ENCODE results near the gene CDC42BPA.
"Not testable (repeated sequence)": the region's sequence is repeated elsewhere in the genome, so short reads cannot be mapped to it uniquely, and the experiment has no call there.

The CDC42BPA gene

DNA sequence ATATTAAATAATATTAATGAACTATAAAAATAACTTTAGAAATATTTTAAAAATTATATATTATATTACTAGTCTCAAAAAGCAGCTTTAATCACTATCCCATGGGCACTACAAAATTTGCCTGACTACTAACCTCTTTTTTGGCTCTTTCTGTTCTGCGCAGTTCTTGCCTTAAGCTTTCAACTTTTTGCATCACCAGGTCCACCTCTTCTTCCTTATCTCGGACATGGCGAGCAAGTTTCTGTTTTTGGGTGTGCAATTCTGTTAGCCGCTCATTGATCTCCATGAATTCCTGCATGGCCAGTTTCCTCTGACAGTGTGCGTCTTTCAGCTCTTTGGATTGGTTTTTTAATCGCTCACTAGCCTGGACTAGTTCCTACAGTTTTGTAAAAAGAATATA is 205.8 kb downstream of the CDC42BPA start:
- DNase-seq = no peak

DNA sequence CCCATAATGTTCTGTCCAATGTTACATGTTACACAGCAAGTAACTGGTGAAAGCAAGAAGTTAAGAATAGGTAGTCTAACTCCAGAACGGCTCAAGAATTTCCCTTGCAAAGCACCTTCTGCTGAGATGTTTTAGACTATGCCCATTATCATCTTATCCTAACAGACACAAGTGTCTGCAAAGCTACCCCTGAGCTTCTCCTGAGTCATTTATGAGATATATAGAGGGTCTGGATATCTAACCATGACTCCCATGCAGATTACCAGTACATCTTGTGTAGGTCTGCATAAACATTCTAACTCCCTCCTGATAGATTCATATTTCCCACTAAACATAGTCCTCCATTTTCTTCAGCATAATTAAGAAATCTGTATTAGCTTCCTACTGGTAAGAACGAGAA is 206.5 kb downstream of the CDC42BPA start:
- DNase-seq = no peak

DNA sequence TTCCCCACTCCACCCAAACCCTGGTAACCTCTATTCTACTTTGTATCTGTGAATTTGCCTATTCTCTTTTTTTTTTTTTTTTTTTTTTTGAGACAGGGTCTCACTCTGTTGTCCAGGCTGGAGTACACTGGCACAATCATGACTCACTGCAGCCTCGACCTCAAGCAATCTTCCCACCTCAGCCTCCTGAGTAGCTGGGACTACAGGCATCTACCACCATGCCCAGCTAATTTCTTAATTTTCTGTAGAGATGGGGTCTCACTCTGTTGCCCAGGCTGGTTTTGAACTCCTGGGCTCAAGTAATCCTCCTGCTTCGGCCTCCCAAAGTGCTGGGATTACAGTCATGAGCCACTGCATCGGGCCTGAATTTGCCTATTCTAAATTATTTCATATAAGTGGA is 213.0 kb downstream of the CDC42BPA start:
- DNase-seq = not testable (repeated sequence)

DNA sequence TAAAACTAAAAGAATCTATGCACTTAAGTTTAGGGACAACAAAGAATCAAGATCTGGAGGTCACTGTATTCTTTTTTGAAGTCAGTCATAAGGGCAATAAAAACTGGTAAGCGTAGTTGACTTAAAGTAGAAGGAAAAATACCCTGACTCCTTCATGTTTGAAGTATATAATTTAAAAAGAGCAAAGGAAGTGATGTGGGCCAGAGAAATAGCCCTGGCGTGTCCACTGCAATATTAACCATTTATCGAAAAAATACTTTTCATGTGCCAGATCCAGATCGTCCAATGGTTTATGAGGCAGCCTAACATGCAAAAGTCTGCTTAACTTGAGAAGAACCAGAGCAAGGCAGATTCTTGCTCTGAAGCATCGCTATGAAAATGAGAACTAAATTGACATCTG is 216.2 kb downstream of the CDC42BPA start:
- no peak for DNase-seq

DNA sequence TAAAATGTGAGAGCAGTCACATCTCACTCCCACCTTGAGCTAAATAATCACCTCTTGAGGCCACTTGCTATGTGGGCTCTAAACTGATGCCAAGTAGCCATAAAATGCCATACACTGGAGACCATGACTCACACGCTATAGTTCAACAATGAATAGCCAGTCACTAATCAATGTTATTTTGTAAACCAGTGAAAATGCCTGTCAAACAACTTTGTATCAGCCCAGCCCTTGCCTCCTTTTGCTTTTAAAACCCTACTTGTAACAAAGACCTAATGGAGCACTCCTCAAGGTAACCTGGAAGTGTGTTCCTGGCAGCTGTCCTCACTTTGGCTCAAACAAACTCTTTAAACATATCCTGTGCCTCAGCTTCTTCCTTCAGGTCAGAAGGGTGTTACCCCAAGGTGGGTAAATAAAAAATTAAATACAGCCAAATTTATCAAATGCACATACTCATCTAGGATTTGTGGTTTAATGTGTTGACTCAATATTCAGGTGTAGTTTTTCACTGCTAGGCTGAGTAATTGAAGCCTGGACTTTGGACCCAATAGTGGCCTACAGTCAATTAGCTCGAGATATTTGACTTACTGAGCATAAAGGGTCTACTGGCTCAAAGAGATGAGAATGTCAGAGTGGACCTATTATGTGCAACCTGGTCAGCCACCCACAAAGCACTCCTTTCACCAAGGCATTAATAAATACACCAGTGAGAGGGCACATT is 223.9 kb downstream of the CDC42BPA start:
- DNase-seq = no peak

DNA sequence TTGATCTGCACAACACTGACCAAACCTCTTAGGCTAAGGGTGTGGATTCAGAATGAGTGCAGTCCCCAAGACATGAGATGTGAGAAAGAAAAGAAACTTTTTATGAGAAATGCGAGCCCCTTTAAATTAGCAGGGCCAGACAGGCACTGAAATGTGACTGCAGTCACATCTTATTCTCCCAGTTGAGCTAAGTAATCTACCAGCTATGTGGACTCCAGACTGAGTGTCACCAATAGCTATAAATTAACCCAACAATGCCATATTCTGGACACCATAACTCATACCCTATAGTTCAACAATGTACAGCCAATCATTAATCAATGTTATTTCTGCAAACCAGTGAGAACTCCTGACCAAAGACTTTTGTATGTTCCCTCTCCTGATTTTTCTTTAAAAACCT is 225.0 kb downstream of the CDC42BPA start:
- DNase-seq = no peak

DNA sequence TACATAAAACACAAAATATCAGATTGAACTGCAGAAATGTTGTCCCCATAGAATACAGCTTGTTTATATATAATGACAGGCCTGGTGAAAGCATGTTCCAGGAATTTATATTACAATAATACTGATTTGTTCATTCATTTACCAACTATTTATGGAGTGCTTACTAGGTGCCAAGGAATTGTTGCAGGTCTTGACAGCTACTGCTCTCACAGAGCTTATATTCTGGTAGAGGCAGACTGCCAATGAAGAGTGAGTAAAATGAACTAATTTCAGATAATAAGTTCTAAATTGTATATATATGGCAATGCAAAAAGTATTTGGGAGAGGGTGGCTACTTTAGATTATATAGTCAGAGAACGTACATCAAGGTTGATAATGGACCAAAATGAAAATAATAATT is 226.2 kb downstream of the CDC42BPA start:
- no peak for DNase-seq

DNA sequence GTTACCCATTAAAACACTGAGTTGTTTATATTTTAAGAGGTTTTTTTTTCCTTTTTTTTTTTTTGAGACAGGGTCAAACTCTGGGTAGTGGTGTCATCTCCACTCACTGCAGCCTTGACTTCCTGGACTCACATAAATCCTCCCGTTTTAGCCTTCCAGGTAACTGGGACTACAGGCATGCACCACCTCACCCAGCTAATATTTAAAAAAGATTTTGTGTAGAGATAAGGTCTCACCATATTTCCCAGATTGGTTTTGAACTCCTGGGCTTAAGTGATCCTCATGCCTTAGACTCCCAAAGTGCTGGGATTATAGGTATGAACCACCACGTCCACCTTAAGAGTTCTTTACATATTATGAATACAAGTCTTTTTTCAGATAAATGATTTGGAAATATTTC is 231.7 kb downstream of the CDC42BPA start:
- no peak for DNase-seq

DNA sequence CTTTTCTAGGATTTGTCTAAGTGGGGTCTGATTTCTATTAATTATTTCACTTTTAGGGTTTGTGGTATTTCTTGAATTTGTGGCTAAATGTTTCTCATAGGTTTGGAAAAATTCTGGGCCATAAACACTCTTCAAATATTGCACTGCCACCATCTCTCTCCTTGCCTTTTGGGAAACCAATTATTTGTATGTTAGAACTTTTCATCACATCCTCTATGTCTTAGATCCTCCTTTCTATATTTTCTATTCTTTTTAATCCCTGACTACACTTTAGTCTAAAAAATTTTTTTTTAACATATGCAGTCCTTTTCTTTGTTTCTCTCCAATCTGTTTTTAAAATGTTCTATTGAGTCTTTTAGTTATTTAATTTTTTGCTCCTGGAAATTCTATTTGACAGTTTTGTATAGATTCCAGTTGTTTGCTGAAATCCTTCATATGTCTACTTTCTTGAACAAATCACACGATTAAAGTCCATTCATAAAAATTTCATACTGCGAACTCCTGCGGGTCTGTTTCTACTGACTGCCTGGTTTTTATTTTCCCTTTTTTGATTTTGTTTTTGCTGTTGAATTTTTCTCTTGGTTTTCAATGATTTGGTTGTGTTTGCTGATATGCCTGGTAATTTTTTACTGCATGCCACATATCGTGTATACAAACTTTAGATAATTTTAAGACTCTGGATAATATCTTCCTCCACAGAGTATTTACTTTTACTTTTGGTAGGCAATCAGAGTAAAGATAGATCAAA is 235.1 kb downstream of the CDC42BPA start:
- DNase-seq = no peak

DNA sequence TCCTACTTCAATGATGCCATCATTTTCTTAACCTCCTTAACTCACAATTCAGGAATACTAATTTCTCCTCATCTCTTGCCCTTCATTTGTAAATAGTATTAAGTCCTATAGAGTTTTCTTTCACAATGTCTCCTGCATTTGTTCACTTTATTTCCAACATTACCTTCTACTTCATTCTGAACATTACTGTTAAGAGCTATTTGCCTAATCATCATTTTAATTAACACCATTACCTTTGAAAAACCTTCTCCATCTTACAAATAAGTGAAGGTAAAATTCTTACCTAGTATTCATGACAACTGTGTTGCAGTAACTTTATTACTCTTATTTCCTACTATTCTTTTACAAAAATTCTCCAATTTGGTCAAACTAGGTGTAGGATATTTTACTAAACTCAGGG is 240.5 kb downstream of the CDC42BPA start:
- DNase-seq = no peak

DNA sequence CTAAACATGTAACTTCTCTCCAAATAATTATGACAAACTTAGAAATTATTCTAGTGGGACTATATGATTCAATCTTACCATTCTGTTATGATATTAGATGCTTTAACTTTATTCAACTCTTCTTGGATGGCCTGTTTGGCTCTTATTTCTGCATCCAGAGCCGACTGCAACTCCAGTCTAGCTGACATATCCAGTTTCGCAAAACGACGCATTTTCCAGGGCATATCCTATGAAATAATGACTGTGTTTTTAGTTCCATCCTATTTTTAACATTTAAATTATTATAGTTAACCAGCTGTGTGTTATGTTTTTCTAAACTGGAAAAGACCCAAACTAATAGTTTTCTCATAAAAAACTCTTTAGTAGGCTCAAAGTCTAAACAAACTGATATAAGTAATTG is 244.5 kb downstream of the CDC42BPA start:
- DNase-seq = no peak

DNA sequence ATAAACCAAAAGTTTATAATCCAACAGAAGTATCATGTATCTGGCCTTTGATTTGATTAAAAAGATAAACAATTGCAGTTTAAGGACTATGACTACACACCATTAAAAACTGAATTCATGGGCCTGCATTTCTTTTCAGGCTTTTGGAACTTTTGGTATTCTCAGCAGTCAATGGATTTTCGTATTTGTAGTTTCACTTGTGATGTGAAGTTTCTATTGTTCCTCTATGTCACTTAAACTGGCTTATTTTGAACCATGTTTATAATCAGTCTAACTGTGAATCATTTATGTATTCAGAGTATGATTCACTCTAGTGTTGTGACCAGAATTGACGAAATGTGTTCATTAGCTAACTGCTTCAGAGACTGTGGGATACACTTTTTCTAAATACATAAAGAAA is 245.3 kb downstream of the CDC42BPA start:
- DNase-seq = no peak

DNA sequence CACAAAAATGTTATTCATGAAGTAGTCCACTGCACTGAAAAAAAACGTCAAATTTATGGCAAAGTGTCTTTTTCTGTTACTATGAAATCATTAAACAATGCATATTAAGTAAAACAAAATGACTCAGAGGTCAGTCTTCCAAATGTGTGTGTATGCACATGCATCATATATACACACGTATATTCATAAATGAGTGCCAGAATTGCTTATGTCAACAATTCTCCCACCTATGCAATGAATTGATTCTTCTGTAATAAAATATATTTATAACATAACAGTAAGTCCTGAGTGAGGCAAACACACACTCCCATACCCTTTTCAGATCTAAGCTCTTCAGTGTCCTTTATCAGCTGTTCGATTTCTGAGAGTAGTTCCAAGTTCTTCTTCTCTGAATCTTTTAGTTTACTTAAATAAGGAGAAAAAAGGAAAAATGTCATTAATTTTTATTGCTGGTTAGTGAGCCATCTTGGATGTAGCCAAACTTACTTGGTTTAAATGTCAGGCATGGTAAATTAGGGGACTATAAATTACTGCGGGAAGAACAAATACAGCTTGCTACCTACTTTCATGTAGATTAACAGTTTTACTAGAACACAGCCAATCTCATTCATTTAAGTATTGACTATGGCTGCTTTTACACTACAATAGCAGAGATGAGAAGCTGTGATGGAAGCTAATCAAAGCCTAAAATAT is 246.3 kb downstream of the CDC42BPA start:
- DNase-seq = no peak

DNA sequence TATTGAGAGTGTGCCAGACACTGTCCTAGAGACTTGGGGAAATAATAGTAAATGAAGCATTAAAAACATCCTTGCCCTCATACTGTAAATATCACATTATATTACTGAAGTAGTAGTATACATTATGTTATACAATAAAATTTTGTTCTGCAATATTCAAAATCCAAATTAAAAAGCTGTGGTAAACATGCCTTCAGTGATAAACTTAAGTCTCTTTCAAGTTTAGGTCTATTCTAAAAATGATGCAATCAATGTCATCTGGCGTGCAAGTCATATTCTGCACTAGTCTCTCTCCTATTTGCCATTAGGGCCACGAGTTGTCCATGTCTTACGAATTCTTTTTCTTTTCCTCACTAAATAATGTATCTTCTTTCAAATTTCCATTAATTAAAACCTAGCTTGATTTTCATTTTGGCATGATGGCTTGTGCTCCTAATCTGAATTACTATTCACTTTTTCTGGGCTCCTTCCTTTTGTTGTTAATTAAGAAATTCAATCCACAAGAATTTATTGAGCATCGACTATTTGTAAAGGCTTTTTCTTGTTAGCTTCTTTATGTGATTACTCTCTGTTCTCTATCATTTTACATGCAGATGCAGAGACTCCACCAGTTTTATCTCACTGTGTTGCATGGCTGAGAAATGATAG is 247.5 kb downstream of the CDC42BPA start:
- no peak for DNase-seq

DNA sequence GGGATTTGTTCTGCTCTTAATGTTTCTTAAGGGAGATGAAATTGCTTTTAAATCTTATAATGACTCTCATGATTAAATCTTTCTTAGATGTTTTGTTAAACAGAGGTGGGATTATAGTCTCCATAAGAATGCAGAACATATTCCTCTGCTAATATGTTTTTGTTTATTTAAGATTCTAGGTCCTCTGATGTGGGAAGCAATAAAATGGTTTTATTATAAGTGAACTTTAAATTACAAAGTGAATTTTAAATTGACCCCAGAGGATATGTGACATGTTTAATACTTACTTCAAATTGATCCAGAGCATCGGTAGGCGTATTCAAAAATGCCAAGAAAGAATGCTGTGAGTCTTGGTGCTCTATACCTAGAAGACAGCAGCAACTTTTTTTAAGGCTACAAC is 248.8 kb downstream of the CDC42BPA start:
- DNase-seq = no peak

DNA sequence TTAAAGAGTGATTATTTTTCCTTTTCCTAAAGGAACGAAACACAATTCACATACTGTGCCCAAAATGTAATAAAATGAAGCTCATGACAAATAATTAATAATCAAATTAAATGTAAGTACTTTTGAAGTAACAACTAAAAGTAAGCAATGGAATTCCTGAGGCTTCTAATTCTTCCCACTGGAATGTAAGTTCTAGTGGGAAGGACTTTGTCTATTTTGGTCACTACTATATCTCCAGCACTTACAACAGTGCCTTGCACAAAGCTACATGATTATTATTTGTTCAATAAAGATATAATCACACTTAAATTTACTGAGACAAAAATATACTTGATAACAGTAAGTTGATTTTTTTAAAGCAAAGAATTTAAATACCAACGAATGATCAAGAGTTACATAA is 249.4 kb downstream of the CDC42BPA start:
- DNase-seq = no peak

DNA sequence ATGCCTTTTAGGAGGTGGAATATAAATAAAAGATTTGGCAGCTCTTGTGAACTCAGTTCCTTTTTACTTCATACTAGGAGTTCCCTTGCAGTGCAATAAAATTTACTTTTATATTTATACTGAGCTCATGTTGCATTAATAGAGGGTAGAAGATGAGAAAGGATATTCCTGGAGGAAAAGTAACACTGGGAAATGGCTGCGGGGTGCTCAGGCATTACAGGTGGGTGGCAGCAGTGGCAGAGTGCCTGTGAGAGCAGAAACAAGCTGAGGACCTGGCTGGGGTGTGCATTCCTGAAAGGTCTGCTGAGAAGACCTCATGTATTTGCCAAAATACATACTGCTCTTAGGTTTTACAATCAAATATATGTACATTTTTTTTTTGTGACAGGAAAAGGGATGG is 251.3 kb downstream of the CDC42BPA start:
- DNase-seq = no peak

DNA sequence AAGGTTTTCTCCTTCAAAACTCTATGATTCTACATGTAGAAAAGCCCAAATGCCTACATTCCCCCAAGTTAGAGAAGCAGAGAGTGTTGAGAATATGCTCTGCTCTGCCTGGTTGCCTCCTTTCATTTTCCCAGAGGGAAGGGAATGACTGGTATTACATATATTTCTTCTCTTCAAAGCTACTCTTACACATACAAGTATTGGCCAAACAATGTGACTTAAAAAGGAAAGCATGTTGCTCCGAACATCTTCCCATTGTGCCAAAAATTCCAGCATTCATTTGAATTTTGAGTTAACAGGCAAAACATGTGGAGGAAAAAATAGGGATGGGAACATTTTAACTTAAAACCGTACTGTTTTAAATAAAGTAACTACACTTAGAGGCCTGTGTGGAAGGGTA is 253.0 kb downstream of the CDC42BPA start:
- no peak for DNase-seq

DNA sequence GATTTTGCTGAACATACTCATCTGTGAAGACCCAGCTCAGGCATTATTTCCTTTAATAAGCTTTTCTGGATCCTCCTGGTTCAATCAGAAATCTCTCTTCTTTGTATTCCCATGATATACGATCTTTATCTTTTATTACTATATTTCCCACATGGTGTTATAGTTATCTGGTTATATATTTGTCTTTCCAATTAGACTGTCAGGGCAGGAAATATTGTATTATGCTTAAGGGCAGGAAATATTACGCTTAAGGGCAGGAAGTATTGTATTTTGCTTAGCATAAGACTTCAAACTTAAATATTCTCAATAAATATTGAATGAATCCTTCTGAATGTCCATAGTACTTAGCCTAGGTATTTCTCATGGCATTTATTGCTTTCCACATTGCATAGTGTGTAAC is 256.0 kb downstream of the CDC42BPA start:
- no peak for DNase-seq

DNA sequence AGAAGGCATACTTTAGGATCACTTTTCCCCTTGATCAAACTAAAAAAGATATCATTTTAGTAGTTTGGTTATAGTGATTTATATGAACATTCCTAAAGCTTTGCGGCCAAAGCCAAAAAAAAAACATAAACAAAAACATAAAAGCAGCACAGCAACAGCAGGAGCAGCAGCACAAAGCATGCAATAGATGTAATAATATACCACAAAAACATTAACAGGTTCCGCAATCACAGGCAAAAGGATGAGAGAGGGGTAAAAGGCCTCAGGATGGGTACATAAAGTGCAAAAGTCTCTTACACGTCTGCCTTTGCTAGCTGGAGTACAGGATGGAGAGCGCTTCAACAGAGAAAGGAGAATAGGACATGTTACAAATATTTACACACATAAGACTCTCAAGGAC is 259.2 kb downstream of the CDC42BPA start:
- DNase-seq = no peak

DNA sequence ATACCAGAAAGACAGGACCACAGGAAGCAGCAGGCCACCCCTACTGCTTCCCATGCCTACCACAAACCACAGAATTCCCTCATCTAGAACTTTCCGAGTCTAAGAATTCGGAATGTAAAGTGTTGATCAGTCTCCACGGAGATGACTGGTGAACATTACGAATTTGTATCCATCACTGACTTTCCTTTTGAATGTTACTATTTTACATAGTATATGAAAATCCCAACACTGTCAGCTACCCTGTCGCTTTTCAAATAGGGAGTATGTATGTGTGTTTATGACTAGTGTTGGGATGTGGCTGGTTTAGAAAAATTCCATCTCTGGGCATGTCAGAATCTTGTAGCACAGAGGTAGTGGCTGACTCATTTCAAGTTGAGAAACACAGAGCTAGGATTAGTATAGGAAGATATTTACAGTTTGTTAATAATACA is 260.0 kb downstream of the CDC42BPA start:
- no peak for DNase-seq

DNA sequence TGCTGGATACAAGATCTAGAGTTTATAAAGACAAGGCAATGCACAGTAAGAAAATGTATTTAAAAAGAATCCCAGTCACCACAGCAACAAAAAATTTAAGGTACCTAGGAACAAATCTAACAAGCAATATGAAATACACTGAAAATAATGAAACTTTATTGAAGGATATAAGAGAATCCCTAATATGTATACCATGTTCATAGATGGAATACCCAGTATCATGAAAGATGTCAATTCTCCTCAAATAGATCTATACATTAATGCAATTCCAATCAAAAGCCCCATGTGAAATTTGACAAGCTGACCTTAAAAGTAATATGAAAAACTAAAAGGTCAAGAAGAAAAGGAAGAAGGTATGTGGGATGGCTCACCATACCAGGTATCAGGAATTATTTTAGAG is 269.0 kb downstream of the CDC42BPA start:
- no peak for DNase-seq

DNA sequence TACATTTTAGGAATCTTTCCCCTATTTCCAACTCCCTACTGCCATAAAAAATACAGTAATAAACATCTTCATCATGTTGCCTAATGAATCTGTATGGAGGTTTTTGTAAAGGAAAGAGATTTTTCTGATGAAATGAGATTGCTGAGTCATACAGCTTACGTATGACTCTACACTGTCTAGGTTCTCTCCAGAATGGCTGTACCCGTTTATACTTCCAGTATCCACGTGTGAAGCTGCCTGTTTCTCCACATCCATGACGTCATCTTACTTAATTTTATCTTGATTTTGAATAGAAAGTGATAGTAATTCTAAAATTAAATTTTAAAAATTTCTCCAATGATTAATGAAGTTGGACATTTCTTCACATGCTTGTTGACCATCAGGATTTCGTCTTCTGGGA is 274.5 kb downstream of the CDC42BPA start:
- no peak for DNase-seq

DNA sequence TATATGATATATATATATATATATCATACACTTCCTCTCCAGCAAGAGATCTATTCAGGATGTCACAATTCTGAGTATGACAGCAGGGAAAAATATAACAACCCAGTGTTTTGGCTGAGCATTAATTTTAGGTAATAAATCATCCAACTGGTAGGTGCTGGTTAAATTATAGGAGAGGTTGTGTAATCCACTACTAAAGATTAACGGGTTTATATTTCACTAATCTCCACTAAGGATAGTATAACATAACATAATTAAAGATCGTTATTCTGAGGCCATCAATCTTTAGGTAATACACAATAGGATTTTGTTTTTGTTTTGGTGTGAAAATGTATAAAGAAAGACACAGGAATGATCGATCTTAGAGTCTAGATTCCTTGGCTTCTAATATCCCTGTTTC is 276.0 kb downstream of the CDC42BPA start:
- no peak for DNase-seq

All from NCI-H187 (cell line).